HG03175 (cell line): ENCODE results near the gene TEX19.
"Not testable (repeated sequence)": the region's sequence is repeated elsewhere in the genome, so short reads cannot be mapped to it uniquely, and the experiment has no call there.

Experiments used
- ATAC-seq: cut with Tn5 transposase; IDR thresholded peaks from one replicate; pipeline ENCODE4 v1.9.1; 2021; ENCODE audit warnings: mild to moderate bottlenecking, moderate library complexity; ENCODE audit not compliant: unreplicated experiment

TEX19 gene

GRCh38 chr17:82406131-82406671 is 47.2 kb downstream of the TEX19 start:
- ATAC-seq = no peak

- ATAC-seq = no peak
Measured at GRCh38 chr17:82407255-82407654, 48.2 kb downstream of the TEX19 start.

GRCh38 chr17:82408288-82408937 is 49.4 kb downstream of the TEX19 start:
- ATAC-seq = no peak

GRCh38 chr17:82408938-82409318 is 49.9 kb downstream of the TEX19 start:
- no peak for ATAC-seq

GRCh38 chr17:82410014-82410716 is 51.1 kb downstream of the TEX19 start:
- ATAC-seq = no peak

GRCh38 chr17:82411396-82412053 is 52.5 kb downstream of the TEX19 start:
- ATAC-seq = no peak

GRCh38 chr17:82412081-82412480 is 53.0 kb downstream of the TEX19 start:
- not testable (repeated sequence) for ATAC-seq

- ATAC-seq = no peak
Measured at GRCh38 chr17:82412535-82413520, 53.8 kb downstream of the TEX19 start.
